Urinary bladder (tissue), 4 donors: Measurements from ENCODE around the gene NRCAM. TPM values are rescaled to one million over a fixed set of nuclear protein-coding genes. Genes with fewer than 3 reads are reported as not detected.

ENCODE experiments used
- DNase-seq: peaks from one replicate; pipeline ENCODE4 v3.0.0-alpha.2; 2015; ENCODE audit errors: extremely low spot score
- H3K27ac ChIP-seq: one replicate; pipeline ENCODE4 v1.5.1; 2013; ENCODE audit warnings: low read depth, mild to moderate bottlenecking, moderate library complexity
- H3K36me3 ChIP-seq: one replicate; pipeline ENCODE4 v1.6.1; 2013; ENCODE audit warnings: mild to moderate bottlenecking, moderate library complexity; ENCODE audit not compliant: insufficient read depth
- H3K4me1 ChIP-seq: one replicate; pipeline ENCODE4 v1.6.1; 2013; ENCODE audit warnings: mild to moderate bottlenecking, moderate library complexity; ENCODE audit not compliant: insufficient read depth
- H3K4me3 ChIP-seq: one replicate; pipeline ENCODE4 v1.5.1; 2013; ENCODE audit warnings: low read depth, low read length
- WGBS: extraction: QIAGEN DNeasy Blood & Tissue Kit; methylation state at CpG from one replicate; pipeline ENCODE4 v1.1.7; 2013; 5-methylcytosine and 5-hydroxymethylcytosine counted together
- polyA plus RNA-seq: library from polyadenylated mRNA; stranded (reverse); fragments of 200-250 nt; gene quantifications from one replicate; pipeline ENCODE4 v1.2.3, GENCODE V29; 2013
- total RNA-seq: library from RNA; depleted of rRNA; stranded (reverse); fragments of >200 nt; gene quantifications from one replicate; pipeline ENCODE4 v1.2.3, GENCODE V29; 2014
- donor health status: healthy with polysubstance abuse.
- donor health status: healthy.

NRCAM gene
- total and polyA plus RNA-seq, 2 donors = 2.0 to 9.7 TPM

GRCh38 chr7:108425714-108426275 is 30.4 kb downstream of the NRCAM start:
- no peak for DNase-seq
- Histone ChIP-seq H3K27ac (no peak overlapping the region), H3K4me3 (no peak overlapping the region), H3K36me3 (no peaks in the 10 kb centered on the region), H3K4me1 (no peaks in the 10 kb centered on the region)
- 29% methylated on average over 2 of the region's 2 CpGs for WGBS

GRCh38 chr7:108424013-108424412 is 32.2 kb downstream of the NRCAM start:
- DNase-seq = no peak
- no peaks in the 10 kb centered on the region for H3K36me3 ChIP-seq
- H3K4me1 ChIP-seq = no peaks in the 10 kb centered on the region
- 71% methylated on average over 4 of the region's 4 CpGs for WGBS
- H3K27ac ChIP-seq = no peak overlapping the region
- no peak overlapping the region for H3K4me3 ChIP-seq

GRCh38 chr7:108423089-108423989 is 32.9 kb downstream of the NRCAM start:
- 79% methylated on average over 5 of the region's 5 CpGs for WGBS
- no peaks in the 10 kb centered on the region for H3K4me1 ChIP-seq

GRCh38 chr7:108421720-108422331 is 34.4 kb downstream of the NRCAM start:
- Histone ChIP-seq H3K4me1 (no peaks in the 10 kb centered on the region), H3K36me3 (no peaks in the 10 kb centered on the region), H3K27ac (no peak overlapping the region), H3K4me3 (no peak overlapping the region)
- 28% methylated on average over 3 of the region's 3 CpGs for WGBS
- DNase-seq = no peak

More at GRCh38 chr7:108423089-108423989, 32.9 kb downstream of the NRCAM start:
- DNase-seq = no peak
- no peak overlapping the region for H3K27ac ChIP-seq
- H3K4me3 ChIP-seq = no peak overlapping the region
- no peaks in the 10 kb centered on the region for H3K36me3 ChIP-seq

- H3K4me1 ChIP-seq = no peaks in the 10 kb centered on the region
- WGBS = 42% methylated on average over 7 of the region's 7 CpGs
- no peaks in the 10 kb centered on the region for H3K36me3 ChIP-seq
Observed at GRCh38 chr7:108419961-108420908, 36.0 kb downstream of the NRCAM start.

GRCh38 chr7:108418946-108419345 is 37.3 kb downstream of the NRCAM start:
- 33% methylated on average over 7 of the region's 7 CpGs for WGBS
- no peaks in the 10 kb centered on the region for H3K36me3 ChIP-seq
- DNase-seq = no peak
- no peaks in the 10 kb centered on the region for H3K4me1 ChIP-seq
- no peak overlapping the region for H3K27ac ChIP-seq
- H3K4me3 ChIP-seq = no peak overlapping the region

More at GRCh38 chr7:108419961-108420908, 36.0 kb downstream of the NRCAM start:
- no peak for DNase-seq
- H3K27ac ChIP-seq = no peak overlapping the region
- H3K4me3 ChIP-seq = no peak overlapping the region

- Histone ChIP-seq H3K27ac (no peak overlapping the region), H3K36me3 (no peaks in the 10 kb centered on the region), H3K4me1 (no peaks in the 10 kb centered on the region), H3K4me3 (no peak overlapping the region)
- no peak for DNase-seq
- WGBS = 49% methylated on average over 2 of the region's 2 CpGs
Observed at GRCh38 chr7:108417926-108418325, 38.3 kb downstream of the NRCAM start.

- Histone ChIP-seq H3K4me3 (no peak overlapping the region), H3K36me3 (no peaks in the 10 kb centered on the region), H3K4me1 (no peaks in the 10 kb centered on the region), H3K27ac (no peak overlapping the region)
- DNase-seq = no peak
- 93% methylated on average over 4 of the region's 4 CpGs for WGBS
Observed at GRCh38 chr7:108417144-108417543, 39.1 kb downstream of the NRCAM start.

- DNase-seq = peak; percentile 29
- Histone ChIP-seq H3K4me3 (no peak overlapping the region), H3K27ac (no peak overlapping the region), H3K4me1 (no peaks in the 10 kb centered on the region), H3K36me3 (no peaks in the 10 kb centered on the region)
- WGBS = 56% methylated on average over 8 of the region's 8 CpGs
Observed at GRCh38 chr7:108415821-108416536, 40.3 kb downstream of the NRCAM start.

GRCh38 chr7:108415084-108415483 is 41.2 kb downstream of the NRCAM start:
- 85% methylated on average over 4 of the region's 4 CpGs for WGBS
- H3K4me1 ChIP-seq = no peaks in the 10 kb centered on the region
- no peak overlapping the region for H3K4me3 ChIP-seq
- no peak for DNase-seq
- H3K27ac ChIP-seq = no peak overlapping the region
- no peaks in the 10 kb centered on the region for H3K36me3 ChIP-seq

GRCh38 chr7:108413782-108414492 is 42.3 kb downstream of the NRCAM start:
- no peak for DNase-seq
- Histone ChIP-seq H3K27ac (no peak overlapping the region), H3K36me3 (no peaks in the 10 kb centered on the region), H3K4me1 (no peaks in the 10 kb centered on the region), H3K4me3 (no peak overlapping the region)
- WGBS = 41% methylated on average over 3 of the region's 3 CpGs

GRCh38 chr7:108413337-108413736 is 42.9 kb downstream of the NRCAM start:
- Histone ChIP-seq H3K36me3 (no peaks in the 10 kb centered on the region), H3K4me3 (no peak overlapping the region), H3K27ac (no peak overlapping the region), H3K4me1 (no peaks in the 10 kb centered on the region)
- no peak for DNase-seq
